ENCODE measurements around the gene F8. TPM values are rescaled to one million over a fixed set of nuclear protein-coding genes. Genes with fewer than 3 reads are reported as not detected.
"Not testable (repeated sequence)": the region's sequence is repeated elsewhere in the genome, so short reads cannot be mapped to it uniquely, and the experiment has no call there.

F8 gene
- total and polyA plus RNA-seq, 5 donors = 34.7 to 98.8 (median 70.5) TPM

DNA sequence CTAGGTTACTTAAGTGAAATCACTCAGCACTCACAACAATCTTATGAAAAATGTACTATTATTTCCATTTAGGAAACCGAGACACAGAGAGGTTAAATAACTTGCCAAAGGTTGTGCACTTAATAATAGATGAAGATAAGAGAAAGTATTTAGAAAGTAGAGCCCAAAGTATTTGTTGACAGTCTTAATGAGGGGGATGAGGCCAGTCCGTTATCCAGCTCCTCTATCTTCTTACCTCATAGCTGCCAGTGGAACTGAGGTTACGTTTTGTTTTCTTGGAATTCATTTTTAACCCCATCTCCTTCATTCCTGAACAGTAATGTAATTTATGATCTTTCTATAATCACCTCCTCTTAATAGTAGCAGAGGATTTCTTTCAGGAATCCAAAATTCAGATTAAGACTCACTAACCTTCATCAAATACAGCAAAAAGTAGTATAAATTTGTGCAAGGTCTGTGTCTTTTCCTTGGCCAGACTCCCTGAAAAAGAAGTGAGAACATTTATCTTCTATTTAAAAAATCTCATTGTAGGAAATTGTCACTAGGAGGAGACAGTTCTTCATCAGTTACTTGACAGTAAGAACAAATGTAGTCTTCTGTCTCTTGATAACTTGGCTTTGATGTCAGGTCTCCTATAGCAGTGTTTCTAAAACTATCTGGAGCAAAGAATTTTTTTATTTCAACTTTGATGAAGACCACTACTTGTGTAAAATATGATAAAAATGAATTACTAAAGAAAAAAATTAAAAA, 35.5 kb downstream of the F8 start:
- 17% methylated on average over 3 of the region's 3 CpGs for WGBS
- DNase-seq = no peak
- Histone ChIP-seq H3K27ac (ENCODE audit: low read length) (no peak overlapping the region), H3K27me3 (ENCODE audit: control insufficient read depth, insufficient read depth) (no peaks in the 10 kb centered on the region), H3K4me3 (ENCODE audit: low read length) (no peak overlapping the region), H3K4me1 (ENCODE audit: control insufficient read depth, insufficient read depth, low read length) (no peaks in the 10 kb centered on the region), H3K9me3 (ENCODE audit: control insufficient read depth, low read length) (no peaks in the 10 kb centered on the region)
- intact Hi-C loops (cut with DNase I) = loop anchor here in 3 of 4 donors (5.0 to 10.0 kb wide), 3 partner anchors 68 to 78 kb away; no protein-coding TSS in a partner anchor
- no peak for ATAC-seq

DNA sequence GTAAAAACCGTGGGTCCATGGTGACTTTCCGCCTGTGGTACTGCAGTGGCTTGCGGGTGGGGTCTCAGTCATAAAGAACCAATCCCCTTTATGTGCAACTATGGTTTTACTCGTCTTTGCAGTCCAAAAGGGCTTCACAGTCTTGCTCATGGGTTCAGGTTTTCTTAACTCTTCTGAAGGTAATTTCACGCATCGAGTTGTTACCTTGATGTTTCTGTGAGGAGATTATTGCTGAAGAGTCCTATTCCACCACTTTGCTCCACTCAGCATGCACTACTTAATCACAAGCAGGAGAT, 41.5 kb downstream of the F8 start:
- no peak overlapping the region for H3K27ac ChIP-seq (ENCODE audit: low read length)
- ATAC-seq (no peak), DNase-seq (no peak)
- intact Hi-C loops (cut with DNase I) = loop anchor here in 3 of 4 donors (5.0 to 10.0 kb wide), 3 partner anchors 74 to 84 kb away; no protein-coding TSS in a partner anchor
- H3K4me3 ChIP-seq (ENCODE audit: low read length) = no peak overlapping the region
- H3K9me3 ChIP-seq (ENCODE audit: control insufficient read depth, low read length) = no peaks in the 10 kb centered on the region
- H3K27me3 ChIP-seq (ENCODE audit: control insufficient read depth, insufficient read depth) = no peaks in the 10 kb centered on the region
- 23% methylated on average over 6 of the region's 6 CpGs for WGBS
- H3K4me1 ChIP-seq (ENCODE audit: control insufficient read depth, insufficient read depth, low read length) = no peaks in the 10 kb centered on the region

DNA sequence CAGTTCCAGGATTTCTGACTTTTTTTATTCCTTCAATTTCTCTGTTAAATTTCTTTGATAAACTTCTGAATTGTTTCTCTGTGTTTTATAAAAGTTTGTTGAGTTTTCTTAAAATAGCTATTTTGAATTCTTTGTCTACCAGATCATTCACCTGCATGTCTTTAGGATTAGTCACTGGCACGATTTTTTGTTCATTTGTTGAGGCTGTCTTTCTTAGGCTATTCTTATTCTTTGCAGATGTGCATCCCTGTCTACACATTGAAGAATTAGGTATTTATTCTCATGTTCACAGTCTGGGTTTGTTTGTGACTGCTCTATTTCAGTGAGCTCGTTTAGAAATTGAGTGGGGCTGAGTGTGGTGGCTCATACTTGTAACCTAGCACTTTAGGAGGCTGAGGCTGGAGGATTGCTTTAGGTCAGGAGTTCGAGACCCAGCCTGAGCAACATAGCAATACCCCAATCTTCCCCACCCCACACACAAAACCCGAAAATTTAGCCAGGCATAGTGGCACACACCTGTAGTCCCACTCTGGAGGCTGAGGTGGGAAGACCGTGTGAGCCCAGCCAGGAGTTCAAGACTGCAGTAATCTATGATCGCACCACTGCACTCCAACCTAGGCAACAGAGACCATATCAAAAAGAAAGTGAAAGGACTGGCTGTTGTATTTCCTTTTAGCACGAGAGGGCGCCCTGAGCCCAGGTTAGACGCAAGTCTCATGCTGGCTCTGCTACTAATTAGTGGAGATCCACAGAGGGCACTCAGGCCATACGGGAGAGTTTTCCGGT, 42.0 kb downstream of the F8 start:
- peak overlapping the region; percentile 37 for H3K4me3 ChIP-seq (ENCODE audit: low read length)
- WGBS = 13% methylated on average over 11 of the region's 11 CpGs
- no peaks in the 10 kb centered on the region for H3K27me3 ChIP-seq (ENCODE audit: control insufficient read depth, insufficient read depth)
- no peaks in the 10 kb centered on the region for H3K4me1 ChIP-seq (ENCODE audit: control insufficient read depth, insufficient read depth, low read length)
- peak; percentile 88 for ATAC-seq
- H3K9me3 ChIP-seq (ENCODE audit: control insufficient read depth, low read length) = no peaks in the 10 kb centered on the region
- DNase-seq = peak; percentile 52 to 79 (median 67)
- no peak overlapping the region for H3K27ac ChIP-seq (ENCODE audit: low read length)
- intact Hi-C loops (cut with DNase I) = loop anchor here in 3 of 4 donors (5.0 to 10.0 kb wide), 3 partner anchors 74 to 84 kb away; no protein-coding TSS in a partner anchor

DNA sequence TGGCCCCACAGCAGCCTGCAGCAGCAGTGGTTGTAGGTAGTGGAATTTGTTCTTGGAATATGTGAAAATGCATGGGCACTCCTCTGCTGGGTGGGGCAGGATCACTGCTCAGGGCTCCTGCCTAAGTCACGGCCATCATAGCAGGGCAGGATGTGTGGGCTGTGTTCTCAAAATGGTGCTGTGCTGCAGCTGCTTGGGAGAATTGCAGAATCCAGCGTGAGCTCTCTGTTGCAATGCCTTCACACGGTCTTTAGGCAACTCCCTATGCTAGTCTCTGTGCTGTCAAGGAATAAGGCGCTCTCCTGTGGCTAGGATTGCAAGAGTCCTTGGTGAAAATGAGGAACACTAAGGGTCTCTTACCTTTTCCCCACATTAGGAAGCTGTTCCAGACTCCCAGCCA, 42.9 kb downstream of the F8 start:
- Histone ChIP-seq H3K27ac (ENCODE audit: low read length) (no peak overlapping the region), H3K4me3 (ENCODE audit: low read length) (no peak overlapping the region), H3K27me3 (ENCODE audit: control insufficient read depth, insufficient read depth) (no peaks in the 10 kb centered on the region), H3K9me3 (ENCODE audit: control insufficient read depth, low read length) (no peaks in the 10 kb centered on the region), H3K4me1 (ENCODE audit: control insufficient read depth, insufficient read depth, low read length) (no peaks in the 10 kb centered on the region)
- peak in 1 of 2 donors; percentile 10 for ATAC-seq
- intact Hi-C loops (cut with DNase I) = loop anchor here in 3 of 4 donors (5.0 to 10.0 kb wide), 3 partner anchors 75 to 85 kb away; no protein-coding TSS in a partner anchor
- DNase-seq = no peak
- WGBS = 74% methylated on average over 4 of the region's 4 CpGs

DNA sequence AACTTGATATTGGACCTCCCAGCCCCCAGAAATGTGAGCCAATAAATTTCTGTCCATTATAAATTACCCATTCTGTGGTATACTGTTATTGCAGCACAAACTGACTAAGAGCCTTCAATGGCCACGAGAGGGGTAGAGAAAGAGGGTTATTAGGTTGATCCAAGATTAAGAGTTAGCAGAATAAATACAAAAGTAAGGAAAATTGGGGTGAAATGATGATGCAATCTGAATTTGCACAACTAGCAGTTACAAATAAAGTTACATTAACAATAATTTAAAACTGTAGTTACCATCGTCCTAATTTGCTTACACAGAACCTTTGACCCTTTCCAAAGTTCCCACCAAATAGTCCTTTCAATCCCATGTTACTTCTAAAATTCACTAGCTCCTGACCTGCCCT, 54.2 kb downstream of the F8 start:
- intact Hi-C loops (cut with DNase I) = no loop called here
- Histone ChIP-seq H3K27me3 (ENCODE audit: control insufficient read depth, insufficient read depth) (no peaks in the 10 kb centered on the region), H3K27ac (ENCODE audit: low read length) (no peak overlapping the region), H3K4me1 (ENCODE audit: control insufficient read depth, insufficient read depth, low read length) (no peaks in the 10 kb centered on the region), H3K9me3 (ENCODE audit: control insufficient read depth, low read length) (no peaks in the 10 kb centered on the region), H3K4me3 (ENCODE audit: low read length) (no peak overlapping the region)
- ATAC-seq (no peak), DNase-seq (no peak)
- WGBS = 82% methylated on average over 2 of the region's 2 CpGs

GRCh38 chrX:154967603-154968002, 54.9 kb downstream of the F8 start:
- 73% methylated on average over 1 of the region's 1 CpG for WGBS

GRCh38 chrX:154961947-154962346, 60.6 kb downstream of the F8 start:
- ATAC-seq (no peak), DNase-seq (no peak)
- H3K27ac ChIP-seq (ENCODE audit: low read length) = no peak overlapping the region
- no peak overlapping the region for H3K4me3 ChIP-seq (ENCODE audit: low read length)
- no peaks in the 10 kb centered on the region for H3K27me3 ChIP-seq (ENCODE audit: control insufficient read depth, insufficient read depth)
- intact Hi-C loops (cut with DNase I) = no loop called here
- no peaks in the 10 kb centered on the region for H3K4me1 ChIP-seq (ENCODE audit: control insufficient read depth, insufficient read depth, low read length)
- H3K9me3 ChIP-seq (ENCODE audit: control insufficient read depth, low read length) = no peaks in the 10 kb centered on the region

More at GRCh38 chrX:154967603-154968002, 54.9 kb downstream of the F8 start:
- DNase-seq (no peak), ATAC-seq (no peak)
- intact Hi-C loops (cut with DNase I) = no loop called here
- Histone ChIP-seq H3K4me1 (ENCODE audit: control insufficient read depth, insufficient read depth, low read length) (no peaks in the 10 kb centered on the region), H3K4me3 (ENCODE audit: low read length) (no peak overlapping the region), H3K27me3 (ENCODE audit: control insufficient read depth, insufficient read depth) (no peaks in the 10 kb centered on the region), H3K27ac (ENCODE audit: low read length) (no peak overlapping the region), H3K9me3 (ENCODE audit: control insufficient read depth, low read length) (no peaks in the 10 kb centered on the region)

GRCh38 chrX:154955799-154956198, 66.7 kb downstream of the F8 start:
- DNase-seq; intact Hi-C loops (cut with DNase I); H3K27ac ChIP-seq (ENCODE audit: low read length); H3K4me1 ChIP-seq (ENCODE audit: control insufficient read depth, insufficient read depth, low read length); ATAC-seq; H3K9me3 ChIP-seq (ENCODE audit: control insufficient read depth, low read length); H3K27me3 ChIP-seq (ENCODE audit: control insufficient read depth, insufficient read depth); H3K4me3 ChIP-seq (ENCODE audit: low read length): not testable (repeated sequence)
- 82% methylated on average over 3 of the region's 3 CpGs for WGBS

DNA sequence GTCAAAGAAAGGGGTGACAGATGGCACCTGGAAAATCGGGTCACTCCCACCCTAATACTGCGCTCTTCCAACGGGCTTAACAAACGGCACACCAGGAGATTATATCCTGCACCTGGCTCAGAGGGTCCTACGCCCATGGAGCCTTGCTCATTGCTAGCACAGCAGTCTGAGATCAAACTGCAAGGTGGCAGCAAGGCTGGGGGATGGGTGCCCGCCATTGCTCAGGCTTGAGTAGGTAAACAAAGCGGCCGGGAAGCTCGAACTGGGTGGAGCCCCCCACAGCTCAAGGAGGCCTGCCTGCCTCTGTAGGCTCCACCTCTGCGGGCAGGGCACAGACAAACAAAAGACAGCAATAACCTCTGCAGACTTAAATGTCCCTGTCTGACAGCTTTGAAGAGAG, 83.3 kb downstream of the F8 start:
- intact Hi-C loops (cut with DNase I); H3K27me3 ChIP-seq (ENCODE audit: control insufficient read depth, insufficient read depth); H3K9me3 ChIP-seq (ENCODE audit: control insufficient read depth, low read length); H3K27ac ChIP-seq (ENCODE audit: low read length); H3K4me3 ChIP-seq (ENCODE audit: low read length); ATAC-seq; H3K4me1 ChIP-seq (ENCODE audit: control insufficient read depth, insufficient read depth, low read length); DNase-seq: not testable (repeated sequence)
- 77% methylated on average over 9 of the region's 10 CpGs for WGBS

GRCh38 chrX:154924771-154925170, 97.8 kb downstream of the F8 start:
- DNase-seq; H3K9me3 ChIP-seq (ENCODE audit: control insufficient read depth, low read length); ATAC-seq; H3K4me1 ChIP-seq (ENCODE audit: control insufficient read depth, insufficient read depth, low read length); H3K27me3 ChIP-seq (ENCODE audit: control insufficient read depth, insufficient read depth); intact Hi-C loops (cut with DNase I); H3K27ac ChIP-seq (ENCODE audit: low read length); H3K4me3 ChIP-seq (ENCODE audit: low read length): not testable (repeated sequence)
- 90% methylated on average over 5 of the region's 5 CpGs for WGBS

DNA sequence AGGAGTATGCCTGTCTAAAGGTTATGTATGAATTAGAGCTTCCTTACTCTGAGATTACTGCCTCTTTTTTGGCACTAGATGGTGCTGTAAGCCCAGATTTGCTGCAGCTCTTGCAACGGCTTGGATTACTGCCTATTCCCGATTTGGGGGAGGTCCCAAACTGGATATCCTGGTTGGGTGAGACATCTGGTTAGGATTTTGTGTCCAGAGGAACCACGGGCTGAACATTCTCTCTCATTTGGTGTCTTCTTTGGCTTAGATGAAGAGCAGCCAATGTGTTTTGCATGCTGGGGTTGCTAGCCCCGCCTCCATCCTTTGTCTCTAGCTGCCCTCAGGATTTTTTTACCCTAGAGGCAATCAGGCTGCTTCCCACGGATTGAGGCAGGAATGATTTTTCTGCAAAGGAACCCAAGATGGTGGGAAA, 104.5 kb downstream of the F8 start:
- H3K27ac ChIP-seq (ENCODE audit: low read length) = no peak overlapping the region
- H3K9me3 ChIP-seq (ENCODE audit: control insufficient read depth, low read length) = no peaks in the 10 kb centered on the region
- H3K27me3 ChIP-seq (ENCODE audit: control insufficient read depth, insufficient read depth) = no peaks in the 10 kb centered on the region
- H3K4me1 ChIP-seq (ENCODE audit: control insufficient read depth, insufficient read depth, low read length) = no peaks in the 10 kb centered on the region
- peak; percentile 55 to 58 for ATAC-seq
- no peak overlapping the region for H3K4me3 ChIP-seq (ENCODE audit: low read length)
- intact Hi-C loops (cut with DNase I) = no loop called here
- 10% methylated on average over 5 of the region's 5 CpGs for WGBS
- peak in 2 of 3 donors; percentile 39 to 57 for DNase-seq

All from right cardiac atrium (tissue), 5 donors.